ENCODE data around the gene MRPS21. TPM values are rescaled to one million over a fixed set of nuclear protein-coding genes. Genes with fewer than 3 reads are reported as not detected.

MRPS21 gene
- total RNA-seq, 1 donor, result 29.0 TPM

GRCh38 chr1:150352866-150353265, 59.2 kb downstream of the MRPS21 start:
- Histone ChIP-seq H3K79me2 (ENCODE audit: insufficient read depth, low read length) (no peaks in the 10 kb centered on the region), H3K4me3 (ENCODE audit: insufficient read depth, low read length) (no peak overlapping the region), H3K4me1 (ENCODE audit: insufficient read depth, low read length) (no peaks in the 10 kb centered on the region), H3K9me3 (ENCODE audit: low read depth, low read length) (no peaks in the 10 kb centered on the region), H3K36me3 (ENCODE audit: insufficient read depth, low read length) (peaks cover 44% of the 10 kb centered on the region), H3K27ac (ENCODE audit: low read depth, low read length) (no peak overlapping the region), H3K27me3 (ENCODE audit: insufficient read depth, low read length) (no peaks in the 10 kb centered on the region), H4K20me1 (ENCODE audit: insufficient read depth, low read length) (no peaks in the 10 kb centered on the region), H3K4me2 (ENCODE audit: insufficient read depth, low read length) (no peak overlapping the region), H2AFZ (ENCODE audit: low read length) (no peak overlapping the region)
- DNase-seq (ENCODE audit: insufficient read length, low spot score, missing footprints), result peak; percentile 49
- TF ChIP-seq CTCF (IDR thresholded peaks at IDR 0.05; ENCODE audit: extremely low read depth, low read depth, low read length), result no peak

Other genes starting within 250 kb of the MRPS21 start
- gene VPS45, start 226.1 kb upstream of the MRPS21 start, total RNA-seq, result 36.9 and 42.1 TPM in 2 replicates
- 74.2 and 80.2 TPM in 2 replicates for gene PLEKHO1, start 143.9 kb upstream of the MRPS21 start, total RNA-seq
- 11.5 and 13.8 TPM in 2 replicates for gene ANP32E, start 57.7 kb upstream of the MRPS21 start, total RNA-seq
- gene CA14, start 36.1 kb upstream of the MRPS21 start, total RNA-seq, result not detected in 2 replicates
- gene APH1A, start 24.8 kb upstream of the MRPS21 start, total RNA-seq, result 118 and 122 TPM in 2 replicates
- 32.2 and 45.4 TPM in 2 replicates for gene C1orf54, start 21.1 kb upstream of the MRPS21 start, total RNA-seq
- 15.6 and 16.3 TPM in 2 replicates for gene CIART, start 11.3 kb upstream of the MRPS21 start, total RNA-seq
- 33.9 and 35.8 TPM in 2 replicates for gene PRPF3, start 27.7 kb downstream of the MRPS21 start, total RNA-seq
- gene RPRD2, start 70.3 kb downstream of the MRPS21 start, total RNA-seq, result 12.3 and 13.3 TPM in 2 replicates
- gene TARS2, start 193.6 kb downstream of the MRPS21 start, total RNA-seq, result 10.1 and 14.7 TPM in 2 replicates
- gene ECM1, start 214.2 kb downstream of the MRPS21 start, total RNA-seq, result 20.9 and 30.0 TPM in 2 replicates
- gene FALEC, start 221.9 kb downstream of the MRPS21 start, total RNA-seq, result 0.36 TPM in 1 of 2 replicates, not detected in the other

Data from osteoblast (primary cell).